HepG2 (cell line): Measurements from ENCODE around the gene SNX4. TPM values are rescaled to one million over a fixed set of nuclear protein-coding genes. Genes with fewer than 3 reads are reported as not detected.

Experiments used
- ATAC-seq: fragments of 200-7000 bp; cut with Tn5 transposase; 3 replicates; pipeline ENCODE4 v1.9.1; 2020; ENCODE audit warnings: mild to moderate bottlenecking, moderate library complexity
- BruUV-seq: library from RNA; stranded (reverse); fragments of 400-500 nt; replicated peaks from 2 replicates; lab custom pipeline; 2021; lab: Mats Ljungman, UMichigan
- CTCF ChIA-PET: fragments of 300-600 bp; formaldehyde crosslinking; extraction: SDS; loops from one replicate; lab custom pipeline; 2021; ENCODE audit warnings: low total read pairs, inconsistent platforms, low intra/inter-chr PET ratio; lab: Yijun Ruan, JAX
- POLR2A ChIA-PET: fragments of 350-600 bp; sonication (Branson Sonifier 250); formaldehyde crosslinking; loops from one replicate; lab custom pipeline; 2020; ENCODE audit warnings: antibody characterized with exemption, inconsistent platforms; lab: Yijun Ruan, JAX
- DNase-seq: peaks from one replicate; pipeline ENCODE4 v3.0.0-alpha.2; 2015; ENCODE audit warnings: low spot score
- FAIRE-seq: peaks from 3 replicates; lab custom pipeline; 2011; peaks lifted over from hg19 to GRCh38; lab: Jason Lieb, UNC
- H2AFZ ChIP-seq: one replicate; pipeline ENCODE4 v1.6.1; 2011; ENCODE audit warnings: low read length, inconsistent platforms
- H3K27ac ChIP-seq: fragments of 300-600 bp; 3 replicates; pipeline ENCODE4 v1.8.0; 2011; ENCODE audit warnings: mixed run types, mild to moderate bottlenecking, mixed read lengths, low read length, inconsistent platforms; ENCODE audit not compliant: insufficient read depth; ENCODE audit errors: extremely low read length
- H3K27me3 ChIP-seq, 2 experiments: fragments of 200-600 bp in 1 of 2; 2 replicates in 1 of 2; 3 replicates in 1 of 2; pipeline versions ENCODE4 v1.6.0 to v1.8.0; 2011; ENCODE audit warnings: low read length in 2 of 2, mild to moderate bottlenecking in 2 of 2, moderate library complexity in 2 of 2, inconsistent platforms in 1 of 2; ENCODE audit not compliant: insufficient read depth in 2 of 2, control insufficient read depth in 1 of 2
- H3K36me3 ChIP-seq, 2 experiments: fragments of 200-600 bp in 1 of 2; replicated peaks in 1 of 2; 2 replicates in 1 of 2; 3 replicates in 1 of 2; pipeline versions ENCODE4 v1.5.1 to v1.8.0; 2011; ENCODE audit warnings: low read length in 2 of 2, inconsistent platforms in 1 of 2; ENCODE audit not compliant: insufficient read depth in 2 of 2, control insufficient read depth in 1 of 2
- H3K4me1 ChIP-seq: 2 replicates; pipeline ENCODE4 v1.5.1; 2012; ENCODE audit warnings: low read length, inconsistent platforms; ENCODE audit not compliant: insufficient read depth
- H3K4me2 ChIP-seq: 2 replicates; pipeline ENCODE4 v1.6.0; 2011; ENCODE audit warnings: low read depth, low read length, inconsistent platforms
- H3K4me3 ChIP-seq, 3 experiments: fragments of 200-600 bp in 1 of 3; sonication (generic), shearing (Covaris generic) in 1 of 3; replicated peaks in 1 of 3; 2 replicates each; pipeline ENCODE4 v1.5.1; 2011 to 2016; ENCODE audit warnings: low read length in 3 of 3, inconsistent platforms in 2 of 3, low read depth in 2 of 3, mild to moderate bottlenecking in 2 of 3, control low read depth in 1 of 3, mixed read lengths in 1 of 3; ENCODE audit not compliant: insufficient read depth in 1 of 3
- H3K79me2 ChIP-seq: one replicate; pipeline ENCODE4 v1.6.1; 2011; ENCODE audit warnings: low read length, inconsistent platforms; ENCODE audit not compliant: insufficient read depth
- H3K9ac ChIP-seq: 2 replicates; pipeline ENCODE4 v1.6.0; 2011; ENCODE audit warnings: mild to moderate bottlenecking, low read depth, low read length, inconsistent platforms; ENCODE audit not compliant: insufficient read depth
- H3K9me3 ChIP-seq: 2 replicates; pipeline ENCODE4 v1.5.1; 2012; ENCODE audit warnings: mild to moderate bottlenecking, low read length
- H4K20me1 ChIP-seq: 2 replicates; pipeline ENCODE4 v1.6.0; 2011; ENCODE audit warnings: inconsistent platforms, mild to moderate bottlenecking, low read length, moderate library complexity; ENCODE audit not compliant: insufficient read depth
- ATF7 ChIP-seq, 2 experiments: fragments of 450-650 bp in 1 of 2; sonication (generic) in 1 of 2; formaldehyde crosslinking in 1 of 2; IDR thresholded peaks; 2 replicates each; pipeline versions ENCODE4 v1.4.0 to v1.6.1; 2016 to 2020; ENCODE audit warnings: antibody characterized with exemption in 1 of 2, mild to moderate bottlenecking in 1 of 2, missing genetic modification reagents in 1 of 2
- CEBPB ChIP-seq: IDR thresholded peaks from 2 replicates; pipeline ENCODE4 v1.6.1; 2011; ENCODE audit warnings: low read depth, low read length, improper control_type of control experiment, borderline replicate concordance
- JUN ChIP-seq: sonication (generic); formaldehyde crosslinking; IDR thresholded peaks from 2 replicates; pipeline ENCODE4 v1.4.0; 2020; ENCODE audit warnings: mild to moderate bottlenecking, missing genetic modification reagents
- SP4 ChIP-seq: sonication (generic); formaldehyde crosslinking; IDR thresholded peaks from 2 replicates; pipeline ENCODE4 v1.8.1; 2023; ENCODE audit warnings: mild to moderate bottlenecking, missing genetic modification reagents
- TRIM24 ChIP-seq: sonication (generic); formaldehyde crosslinking; IDR thresholded peaks from 2 replicates; pipeline ENCODE4 v1.8.0; 2022; ENCODE audit warnings: mild to moderate bottlenecking, missing genetic modification reagents
- YY1 ChIP-seq: IDR thresholded peaks from 2 replicates; pipeline ENCODE4 v1.6.1; 2011; ENCODE audit warnings: low read length, low read depth, moderate library complexity, mild to moderate bottlenecking; ENCODE audit not compliant: insufficient read depth, insufficient replicate concordance
- ZNF121 ChIP-seq: sonication (generic); formaldehyde crosslinking; IDR thresholded peaks from 2 replicates; pipeline ENCODE4 v1.5.0; 2020; ENCODE audit warnings: mild to moderate bottlenecking, missing genetic modification reagents
- ZNF18 ChIP-seq: sonication (generic); formaldehyde crosslinking; IDR thresholded peaks from 2 replicates; pipeline ENCODE4 v1.8.0; 2022; ENCODE audit warnings: mild to moderate bottlenecking, missing genetic modification reagents; ENCODE audit not compliant: insufficient replicate concordance
- ZNF652 ChIP-seq: IDR thresholded peaks from 2 replicates; pipeline ENCODE4 v1.6.1; 2016; ENCODE audit warnings: low read depth, borderline replicate concordance
- ZNF710 ChIP-seq: sonication (generic); formaldehyde crosslinking; IDR thresholded peaks from 2 replicates; pipeline ENCODE4 v1.5.0; 2020; ENCODE audit warnings: mild to moderate bottlenecking, missing genetic modification reagents, borderline replicate concordance
- WGBS: methylation state at CpG from one replicate; pipeline ENCODE4 v1.1.6; 2017; ENCODE audit warnings: low lambda C conversion rate; 5-methylcytosine and 5-hydroxymethylcytosine counted together
- in situ Hi-C: cut with HindIII; loops from 2 replicates; pipeline ENCODE4 v1.10.0; 2017; ENCODE audit warnings: low pct_unique_long_range_greater_than_20kb; ENCODE audit not compliant: extremely low pct_ligation_motif_present
- intact Hi-C: fragments of 100-400 bp; cut with micrococcal nuclease; formaldehyde crosslinking; loops from one replicate; pipeline ENCODE4 v1.10.0; 2022; ENCODE audit not compliant: unreplicated experiment
- polyA plus RNA-seq, 8 experiments: library from polyadenylated mRNA; depleted of rRNA in 3 of 8; stranded (reverse) in 7 of 8; unstranded in 1 of 8; fragments of >200 nt; fragmentation: Illumina TruSeq in 4 of 8; extraction: Trizol in 4 of 8; gene quantifications; 2 replicates each; pipeline versions ENCODE4 v1.2.1 to v1.2.3, GENCODE V29; 2011 to 2016; ENCODE audit warnings: low read depth in 4 of 8, missing spikeins in 1 of 8, mixed read lengths in 1 of 8; ENCODE audit not compliant: insufficient read depth in 1 of 8
- total RNA-seq, 5 experiments: library from RNA; depleted of rRNA; stranded (reverse); fragments of >200 nt; fragmentation: Illumina TruSeq; extraction: Trizol; gene quantifications; 2 replicates each; pipeline ENCODE4 v1.2.3, GENCODE V29; 2016; ENCODE audit warnings: low read depth in 1 of 5

SNX4 gene
- total and polyA plus RNA-seq, 2 of the 13 experiments (the other 11 are each of a cell fraction or from before 2014, with no cell fraction given), result 18.1 to 73.6 TPM

GRCh38 chr3:125552401-125552800 lies 32.4 kb upstream of the SNX4 start:
- no peaks in the 10 kb centered on the region for H3K4me1 ChIP-seq
- no peak overlapping the region for H2AFZ ChIP-seq
- no peak for TF ChIP-seq ZNF121
- TF ChIP-seq, all 625 proteins: peak for 0
- H3K36me3 ChIP-seq, result peaks cover 6 to 16% of the 10 kb centered on the region in 2 experiments; a peak in 4 of 5 replicates
- no peak overlapping the region for H3K4me2 ChIP-seq
- no peaks in the 10 kb centered on the region for H4K20me1 ChIP-seq
- H3K4me3 ChIP-seq, result no peak overlapping the region
- ChIA-PET CTCF (no interaction called here), POLR2A (no interaction called here)
- no peak overlapping the region for H3K9ac ChIP-seq
- no peaks in the 10 kb centered on the region for H3K27me3 ChIP-seq
- no peaks in the 10 kb centered on the region for H3K79me2 ChIP-seq
- DNase-seq, result no peak
- H3K9me3 ChIP-seq, result no peaks in the 10 kb centered on the region
- in situ Hi-C loops, result no loop called here
- no TSS peak for BruUV-seq
- 97% methylated on average over 4 of the region's 4 CpGs for WGBS
- no peak for ATAC-seq
- FAIRE-seq, result no peak
- no peak overlapping the region for H3K27ac ChIP-seq
- intact Hi-C loops, result no loop called here

DNA sequence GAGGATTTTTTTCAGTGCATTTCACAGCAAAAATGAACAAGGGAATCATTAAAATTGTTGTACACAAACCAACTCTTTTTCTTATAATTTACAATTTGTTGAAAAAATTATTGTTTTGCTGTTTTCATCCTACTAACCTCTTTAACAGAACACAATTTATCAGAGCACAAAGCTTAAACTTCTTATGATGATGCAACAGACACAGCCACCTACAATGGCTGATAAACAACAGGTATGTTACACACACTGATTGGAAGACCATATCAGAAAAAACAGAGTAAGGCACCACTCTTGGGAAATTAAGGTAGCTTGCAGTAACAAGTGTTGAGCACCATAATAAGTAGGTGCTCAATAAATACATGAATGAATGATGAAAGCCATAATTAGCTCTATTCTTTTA lies 8.9 kb upstream of the SNX4 start:
- DNase-seq (no peak), ATAC-seq (no peak), FAIRE-seq (no peak)
- no peaks in the 10 kb centered on the region for H3K79me2 ChIP-seq
- intact Hi-C loops (no loop called here), in situ Hi-C loops (no loop called here)
- no peak overlapping the region for H3K9ac ChIP-seq
- no peaks in the 10 kb centered on the region for H4K20me1 ChIP-seq
- no peak overlapping the region for H3K4me2 ChIP-seq
- H3K9me3 ChIP-seq, result no peaks in the 10 kb centered on the region
- no peak overlapping the region for H2AFZ ChIP-seq
- no peaks in the 10 kb centered on the region for H3K27me3 ChIP-seq
- TSS peak; percentile 42 for BruUV-seq
- H3K4me3 ChIP-seq, result no peak overlapping the region
- H3K36me3 ChIP-seq, result peaks cover 2 to 17% of the 10 kb centered on the region in 2 experiments; a peak in 3 of 5 replicates
- H3K4me1 ChIP-seq, result no peaks in the 10 kb centered on the region
- ChIA-PET POLR2A (no interaction called here), CTCF (no interaction called here)
- H3K27ac ChIP-seq, result no peak overlapping the region
- TF ChIP-seq ZNF710 (no peak), SP4 (CRISPR knock-in tag) (no peak), ZNF18 (CRISPR knock-in tag) (no peak), YY1 (no peak), TRIM24 (CRISPR knock-in tag) (no peak), ATF7 (IDR thresholded peaks at IDR 0.05) (peak; percentile 18; the same call in 1 of the 2 replicates), ATF7 (CRISPR knock-in tag; IDR thresholded peaks at IDR 0.05) (no peak), ZNF652 (CRISPR knock-in tag) (no peak), CEBPB (peak; percentile 24; the same call in 1 of the 2 replicates), JUN (no peak)
